ENCODE results near the gene STRN.

STRN gene

DNA sequence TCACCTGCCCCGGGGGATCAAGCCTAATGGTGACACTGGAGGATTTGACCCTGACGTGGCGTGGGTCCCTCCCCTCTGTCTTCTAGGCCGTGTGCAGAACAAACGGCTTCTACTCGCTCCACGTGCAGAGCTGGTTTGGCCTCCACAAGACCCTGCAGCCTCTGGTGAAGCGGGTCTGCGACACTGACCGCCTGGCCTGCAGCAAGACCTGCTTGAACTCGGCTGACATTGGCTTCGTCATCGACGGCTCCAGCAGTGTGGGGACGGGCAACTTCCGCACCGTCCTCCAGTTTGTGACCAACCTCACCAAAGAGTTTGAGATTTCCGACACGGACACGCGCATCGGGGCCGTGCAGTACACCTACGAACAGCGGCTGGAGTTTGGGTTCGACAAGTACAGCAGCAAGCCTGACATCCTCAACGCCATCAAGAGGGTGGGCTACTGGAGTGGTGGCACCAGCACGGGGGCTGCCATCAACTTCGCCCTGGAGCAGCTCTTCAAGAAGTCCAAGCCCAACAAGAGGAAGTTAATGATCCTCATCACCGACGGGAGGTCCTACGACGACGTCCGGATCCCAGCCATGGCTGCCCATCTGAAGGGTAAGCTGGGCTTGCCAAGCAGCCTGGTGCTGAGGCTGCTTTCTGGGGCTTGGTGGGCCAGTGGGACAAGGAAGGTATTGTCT lies 157.8 kb downstream of the STRN start:
- TF ChIP-seq, protein P1, sequence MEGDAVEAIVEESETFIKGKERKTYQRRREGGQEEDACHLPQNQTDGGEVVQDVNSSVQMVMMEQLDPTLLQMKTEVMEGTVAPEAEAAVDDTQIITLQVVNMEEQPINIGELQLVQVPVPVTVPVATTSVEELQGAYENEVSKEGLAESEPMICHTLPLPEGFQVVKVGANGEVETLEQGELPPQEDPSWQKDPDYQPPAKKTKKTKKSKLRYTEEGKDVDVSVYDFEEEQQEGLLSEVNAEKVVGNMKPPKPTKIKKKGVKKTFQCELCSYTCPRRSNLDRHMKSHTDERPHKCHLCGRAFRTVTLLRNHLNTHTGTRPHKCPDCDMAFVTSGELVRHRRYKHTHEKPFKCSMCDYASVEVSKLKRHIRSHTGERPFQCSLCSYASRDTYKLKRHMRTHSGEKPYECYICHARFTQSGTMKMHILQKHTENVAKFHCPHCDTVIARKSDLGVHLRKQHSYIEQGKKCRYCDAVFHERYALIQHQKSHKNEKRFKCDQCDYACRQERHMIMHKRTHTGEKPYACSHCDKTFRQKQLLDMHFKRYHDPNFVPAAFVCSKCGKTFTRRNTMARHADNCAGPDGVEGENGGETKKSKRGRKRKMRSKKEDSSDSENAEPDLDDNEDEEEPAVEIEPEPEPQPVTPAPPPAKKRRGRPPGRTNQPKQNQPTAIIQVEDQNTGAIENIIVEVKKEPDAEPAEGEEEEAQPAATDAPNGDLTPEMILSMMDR (IDR thresholded peaks at IDR 0.05; ENCODE audit: low read depth, low read length): no peak
- TF ChIP-seq, protein P2, sequence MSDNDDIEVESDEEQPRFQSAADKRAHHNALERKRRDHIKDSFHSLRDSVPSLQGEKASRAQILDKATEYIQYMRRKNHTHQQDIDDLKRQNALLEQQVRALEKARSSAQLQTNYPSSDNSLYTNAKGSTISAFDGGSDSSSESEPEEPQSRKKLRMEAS (IDR thresholded peaks at IDR 0.05; ENCODE audit: low read depth, low read length): no peak
- TF ChIP-seq MYC (IDR thresholded peaks at IDR 0.05; ENCODE audit: low read depth, low read length) (no peak), POLR2A (IDR thresholded peaks at IDR 0.05; ENCODE audit: extremely low read depth, insufficient read length) (no peak)
- no peak overlapping the region for H3K4me3 ChIP-seq (ENCODE audit: low read depth, low read length)
- DNase-seq (ENCODE audit: low read depth): no peak

DNA sequence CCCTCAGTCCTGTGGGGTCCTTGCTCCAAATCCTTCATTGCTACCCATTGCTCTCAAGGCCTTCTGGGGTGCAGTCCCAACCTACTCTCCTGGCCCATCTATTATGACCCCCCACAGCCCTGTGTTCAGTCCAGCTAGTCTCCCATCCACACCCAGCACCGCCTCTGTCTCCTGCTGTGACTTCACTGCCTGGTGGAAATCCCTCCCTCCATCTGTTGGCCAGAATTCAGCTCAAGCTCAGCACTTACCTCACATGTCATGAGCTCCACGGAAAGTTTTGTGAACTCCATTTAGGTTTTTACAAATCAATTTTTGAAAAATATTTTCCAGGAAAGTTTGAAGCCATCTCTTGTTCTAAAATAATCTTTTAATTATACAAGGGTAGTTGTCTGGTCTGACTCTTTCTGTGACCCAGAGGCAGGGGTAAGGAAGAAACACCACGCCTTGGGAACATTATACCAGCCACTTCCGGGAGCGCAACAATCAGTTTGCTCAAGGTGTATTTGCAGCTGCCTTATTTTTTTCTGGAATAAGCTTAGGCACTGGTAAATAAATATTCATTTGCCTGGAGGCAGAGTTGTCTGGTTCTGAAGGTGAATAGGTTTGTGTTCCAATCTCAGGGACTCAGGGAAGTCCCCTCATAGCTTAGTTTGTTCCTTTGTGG lies 159.0 kb downstream of the STRN start:
- DNase-seq (ENCODE audit: low read depth): no peak
- H3K4me3 ChIP-seq (ENCODE audit: low read depth, low read length): no peak overlapping the region
- TF ChIP-seq, protein P1 (IDR thresholded peaks at IDR 0.05; ENCODE audit: low read depth, low read length): no peak
- TF ChIP-seq MYC (IDR thresholded peaks at IDR 0.05; ENCODE audit: low read depth, low read length) (no peak), POLR2A (IDR thresholded peaks at IDR 0.05; ENCODE audit: extremely low read depth, insufficient read length) (no peak)
- TF ChIP-seq, protein P2 (IDR thresholded peaks at IDR 0.05; ENCODE audit: low read depth, low read length): no peak

DNA sequence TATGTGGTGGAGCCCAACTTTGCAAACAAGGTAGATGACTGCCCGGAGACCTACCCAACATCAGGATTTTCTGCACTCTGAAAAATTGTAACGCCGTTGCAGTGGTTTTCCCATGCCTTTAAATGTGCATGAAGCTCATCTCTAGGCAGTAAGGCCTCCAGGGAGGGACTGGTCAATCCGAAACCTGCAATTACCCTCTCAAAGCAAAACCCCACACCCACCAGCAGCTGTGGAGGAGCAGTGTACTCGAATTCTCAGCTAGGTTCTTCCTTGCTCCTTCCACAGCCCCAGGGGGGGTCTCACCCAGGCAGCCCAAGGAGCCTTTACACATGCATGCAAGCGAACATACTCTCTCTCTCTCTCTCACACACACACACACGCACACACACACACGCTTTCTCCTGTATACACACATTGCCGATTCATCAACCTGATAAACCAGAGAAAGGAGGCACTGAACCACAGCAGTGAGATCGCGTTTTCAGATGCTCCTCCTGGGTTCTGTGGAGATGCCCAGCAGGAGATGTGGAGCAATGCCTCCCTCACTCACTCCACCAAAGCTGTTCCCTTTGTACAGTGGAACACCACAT lies 160.6 kb downstream of the STRN start:
- no peak overlapping the region for H3K4me3 ChIP-seq (ENCODE audit: low read depth, low read length)
- no peak for DNase-seq (ENCODE audit: low read depth)
- TF ChIP-seq POLR2A (IDR thresholded peaks at IDR 0.05; ENCODE audit: extremely low read depth, insufficient read length) (no peak), MYC (IDR thresholded peaks at IDR 0.05; ENCODE audit: low read depth, low read length) (no peak)
- TF ChIP-seq, protein P2 (IDR thresholded peaks at IDR 0.05; ENCODE audit: low read depth, low read length): no peak
- TF ChIP-seq, protein P1 (IDR thresholded peaks at IDR 0.05; ENCODE audit: low read depth, low read length): no peak

DNA sequence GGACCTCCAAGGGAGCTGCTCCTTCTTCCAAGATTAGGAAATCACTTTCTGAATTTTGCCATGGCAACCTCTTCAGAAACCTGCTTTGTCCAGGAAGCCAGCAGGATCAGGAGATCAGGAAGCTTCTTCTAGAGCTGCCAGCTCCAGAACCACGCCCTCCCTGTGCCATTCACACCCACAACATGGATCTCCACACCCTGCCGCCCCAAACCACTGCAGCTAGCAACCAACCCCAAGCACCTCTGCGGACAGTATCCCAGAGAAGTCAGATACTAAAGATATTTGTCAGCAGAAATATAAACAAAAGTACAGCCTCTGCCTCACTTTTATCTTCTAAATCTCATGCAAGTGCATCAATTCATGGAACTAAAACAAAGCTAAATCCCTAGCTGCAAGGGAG lies 163.4 kb downstream of the STRN start:
- TF ChIP-seq, protein P2 (IDR thresholded peaks at IDR 0.05; ENCODE audit: low read depth, low read length): no peak
- TF ChIP-seq MYC (IDR thresholded peaks at IDR 0.05; ENCODE audit: low read depth, low read length): no peak
- TF ChIP-seq POLR2A (IDR thresholded peaks at IDR 0.05; ENCODE audit: extremely low read depth, insufficient read length): no peak
- TF ChIP-seq, protein P1 (IDR thresholded peaks at IDR 0.05; ENCODE audit: low read depth, low read length): no peak
- H3K4me3 ChIP-seq (ENCODE audit: low read depth, low read length): no peak overlapping the region
- DNase-seq (ENCODE audit: low read depth): no peak

DNA sequence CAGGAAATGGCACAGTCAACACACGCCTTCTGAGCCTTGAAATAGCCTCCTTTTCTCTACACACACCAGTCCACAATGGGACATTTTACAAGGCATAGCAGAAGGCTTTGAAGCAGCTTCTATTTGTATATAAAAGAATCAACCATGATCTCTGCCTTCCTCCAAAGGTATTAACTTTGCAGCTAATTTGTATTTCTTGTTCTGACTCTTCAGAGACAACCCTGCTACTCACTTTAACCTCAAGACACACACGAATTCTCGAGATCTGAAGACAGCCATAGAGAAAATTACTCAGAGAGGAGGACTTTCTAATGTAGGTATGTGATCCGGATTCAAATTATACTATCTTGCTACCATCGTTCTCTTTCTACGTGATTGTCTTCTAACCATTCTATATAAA lies 165.2 kb downstream of the STRN start:
- no peak overlapping the region for H3K4me3 ChIP-seq (ENCODE audit: low read depth, low read length)
- no peak for DNase-seq (ENCODE audit: low read depth)
- TF ChIP-seq, protein P2 (IDR thresholded peaks at IDR 0.05; ENCODE audit: low read depth, low read length): no peak
- TF ChIP-seq POLR2A (IDR thresholded peaks at IDR 0.05; ENCODE audit: extremely low read depth, insufficient read length): no peak

DNA sequence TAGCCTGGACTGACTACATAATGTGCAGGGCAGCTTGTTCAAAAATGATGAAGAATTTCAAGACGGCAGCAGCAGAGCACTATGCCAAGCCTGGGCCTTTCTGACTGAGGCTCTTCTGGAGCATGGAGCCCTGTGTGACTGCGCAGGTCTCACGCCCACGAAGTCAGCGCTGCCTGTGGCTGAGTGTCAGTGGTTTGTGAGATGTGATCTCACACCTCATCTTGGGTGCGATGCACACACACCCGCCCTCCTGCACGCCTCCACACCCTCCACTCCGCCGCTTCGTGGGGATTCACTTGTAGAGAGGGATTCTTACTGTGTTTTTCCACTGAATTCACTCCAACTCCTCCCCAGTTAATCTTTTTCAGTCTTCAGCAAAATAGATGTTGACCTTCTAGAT lies 166.0 kb downstream of the STRN start:
- DNase-seq (ENCODE audit: low read depth): no peak
- TF ChIP-seq POLR2A (IDR thresholded peaks at IDR 0.05; ENCODE audit: extremely low read depth, insufficient read length): no peak
- TF ChIP-seq, protein P2 (IDR thresholded peaks at IDR 0.05; ENCODE audit: low read depth, low read length): no peak
- TF ChIP-seq MYC (IDR thresholded peaks at IDR 0.05; ENCODE audit: low read depth, low read length): no peak
- TF ChIP-seq, protein P1 (IDR thresholded peaks at IDR 0.05; ENCODE audit: low read depth, low read length): no peak

More for the DNA sequence above, 166.0 kb downstream of the STRN start:
- H3K4me3 ChIP-seq (ENCODE audit: low read depth, low read length): no peak overlapping the region

Data from NB4 (cell line).